DND-41 (cell line): ENCODE measurements around the gene RYR2.

Experiments used
- ATAC-seq: fragments of 200-7000 bp; cut with Tn5 transposase; 3 replicates; pipeline ENCODE4 v1.9.1; 2021; ENCODE audit warnings: low read depth; ENCODE audit not compliant: insufficient read depth
- DNase-seq: peaks from one replicate; pipeline ENCODE4 v3.0.0-alpha.2; 2020
- H2AFZ ChIP-seq: 2 replicates; pipeline ENCODE4 v1.6.0; 2012; ENCODE audit warnings: low read depth, low read length
- H3K27ac ChIP-seq: 2 replicates; pipeline ENCODE4 v1.5.1; 2012; ENCODE audit warnings: low read length, inconsistent platforms
- H3K27me3 ChIP-seq: fragments of 200-600 bp; sonication (generic); 2 replicates; pipeline ENCODE4 v1.6.0; 2012; ENCODE audit warnings: low read length, mild to moderate bottlenecking, inconsistent platforms; ENCODE audit not compliant: insufficient read depth, poor library complexity
- H3K36me3 ChIP-seq: 2 replicates; pipeline ENCODE4 v1.5.1; 2012; ENCODE audit warnings: low read length, inconsistent platforms; ENCODE audit not compliant: insufficient read depth
- H3K4me1 ChIP-seq: 2 replicates; pipeline ENCODE4 v1.5.1; 2012; ENCODE audit warnings: mild to moderate bottlenecking, low read length; ENCODE audit not compliant: insufficient read depth
- H3K4me2 ChIP-seq: 2 replicates; pipeline ENCODE4 v1.6.0; 2012; ENCODE audit warnings: mild to moderate bottlenecking, moderate library complexity, low read length, inconsistent platforms; ENCODE audit not compliant: insufficient read depth
- H3K4me3 ChIP-seq, 2 experiments: fragments of 200-600 bp in 1 of 2; shearing (Covaris generic) in 1 of 2; 2 replicates each; pipeline ENCODE4 v1.5.1; 2012 to 2016; ENCODE audit warnings: inconsistent platforms in 2 of 2, low read length in 2 of 2, mild to moderate bottlenecking in 2 of 2, low read depth in 1 of 2, moderate library complexity in 1 of 2
- H3K79me2 ChIP-seq: 2 replicates; pipeline ENCODE4 v1.6.0; 2012; ENCODE audit warnings: low read length, inconsistent platforms; ENCODE audit not compliant: insufficient read depth
- H3K9ac ChIP-seq: 2 replicates; pipeline ENCODE4 v1.6.0; 2012; ENCODE audit warnings: low read depth, mild to moderate bottlenecking, inconsistent platforms, low read length, moderate library complexity
- H3K9me3 ChIP-seq: 2 replicates; pipeline ENCODE4 v1.5.1; 2012; ENCODE audit warnings: low read length, moderate library complexity, mild to moderate bottlenecking, inconsistent platforms; ENCODE audit not compliant: insufficient read depth, severe bottlenecking
- H4K20me1 ChIP-seq: 2 replicates; pipeline ENCODE4 v1.6.0; 2012; ENCODE audit warnings: low read length; ENCODE audit not compliant: insufficient read depth
- EZH2 ChIP-seq: IDR thresholded peaks from 3 replicates; pipeline ENCODE4 v1.6.1; 2012; ENCODE audit warnings: borderline replicate concordance, low read depth, mild to moderate bottlenecking, moderate library complexity, low read length, inconsistent platforms; ENCODE audit not compliant: severe bottlenecking
- TF ChIP-seq, protein P1 (sequence below): IDR thresholded peaks from 2 replicates; pipeline ENCODE4 v1.5.1; 2012; ENCODE audit warnings: borderline replicate concordance, low read length, moderate library complexity, mild to moderate bottlenecking; ENCODE audit not compliant: poor library complexity, severe bottlenecking; ENCODE audit errors: extremely low read depth

RYR2 gene

DNA sequence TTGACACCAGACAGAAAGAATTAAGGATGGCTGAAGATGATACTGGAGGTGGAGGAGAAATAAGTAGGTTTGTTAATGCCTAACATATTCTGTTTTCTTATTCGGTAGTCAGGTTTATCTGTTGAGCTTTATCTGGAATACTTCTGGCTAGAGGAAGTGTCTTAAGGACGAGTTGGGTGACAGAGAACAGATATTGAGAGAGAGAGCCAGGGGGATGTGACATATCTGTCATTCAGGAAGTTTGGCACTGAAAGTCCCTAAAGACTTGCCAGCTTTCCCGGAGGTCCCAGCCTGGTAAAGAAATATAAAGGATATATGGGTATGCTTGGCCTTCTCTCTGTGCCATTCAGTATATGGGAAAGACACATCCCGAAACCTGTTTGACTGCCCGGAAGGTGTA, 568.2 kb downstream of the RYR2 start:
- no peaks in the 10 kb centered on the region for H3K4me1 ChIP-seq
- no peaks in the 10 kb centered on the region for H3K27me3 ChIP-seq
- TF ChIP-seq, protein P1, sequence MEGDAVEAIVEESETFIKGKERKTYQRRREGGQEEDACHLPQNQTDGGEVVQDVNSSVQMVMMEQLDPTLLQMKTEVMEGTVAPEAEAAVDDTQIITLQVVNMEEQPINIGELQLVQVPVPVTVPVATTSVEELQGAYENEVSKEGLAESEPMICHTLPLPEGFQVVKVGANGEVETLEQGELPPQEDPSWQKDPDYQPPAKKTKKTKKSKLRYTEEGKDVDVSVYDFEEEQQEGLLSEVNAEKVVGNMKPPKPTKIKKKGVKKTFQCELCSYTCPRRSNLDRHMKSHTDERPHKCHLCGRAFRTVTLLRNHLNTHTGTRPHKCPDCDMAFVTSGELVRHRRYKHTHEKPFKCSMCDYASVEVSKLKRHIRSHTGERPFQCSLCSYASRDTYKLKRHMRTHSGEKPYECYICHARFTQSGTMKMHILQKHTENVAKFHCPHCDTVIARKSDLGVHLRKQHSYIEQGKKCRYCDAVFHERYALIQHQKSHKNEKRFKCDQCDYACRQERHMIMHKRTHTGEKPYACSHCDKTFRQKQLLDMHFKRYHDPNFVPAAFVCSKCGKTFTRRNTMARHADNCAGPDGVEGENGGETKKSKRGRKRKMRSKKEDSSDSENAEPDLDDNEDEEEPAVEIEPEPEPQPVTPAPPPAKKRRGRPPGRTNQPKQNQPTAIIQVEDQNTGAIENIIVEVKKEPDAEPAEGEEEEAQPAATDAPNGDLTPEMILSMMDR: no peak
- TF ChIP-seq EZH2: no peak
- no peaks in the 10 kb centered on the region for H3K79me2 ChIP-seq
- H3K4me3 ChIP-seq: no peak overlapping the region
- no peak for DNase-seq
- ATAC-seq: no peak
- no peaks in the 10 kb centered on the region for H3K36me3 ChIP-seq
- no peak overlapping the region for H3K4me2 ChIP-seq
- no peaks in the 10 kb centered on the region for H3K9me3 ChIP-seq
- no peak overlapping the region for H2AFZ ChIP-seq
- H4K20me1 ChIP-seq: no peaks in the 10 kb centered on the region
- no peak overlapping the region for H3K27ac ChIP-seq
- no peak overlapping the region for H3K9ac ChIP-seq

DNA sequence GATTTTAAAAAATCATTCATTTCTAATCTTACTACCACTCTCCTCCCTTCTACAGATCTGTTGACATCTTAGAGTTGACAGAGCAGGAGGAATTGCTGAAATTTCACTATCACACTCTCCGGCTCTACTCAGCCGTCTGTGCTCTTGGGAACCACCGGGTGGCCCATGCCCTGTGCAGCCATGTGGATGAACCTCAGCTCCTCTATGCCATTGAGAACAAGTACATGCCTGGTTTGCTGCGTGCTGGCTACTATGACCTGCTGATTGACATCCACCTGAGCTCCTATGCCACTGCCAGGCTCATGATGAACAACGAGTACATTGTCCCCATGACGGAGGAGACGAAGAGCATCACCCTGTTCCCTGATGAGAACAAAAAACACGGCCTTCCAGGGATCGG, 572.0 kb downstream of the RYR2 start:
- Histone ChIP-seq H3K27me3 (no peaks in the 10 kb centered on the region), H3K4me1 (no peaks in the 10 kb centered on the region), H3K36me3 (no peaks in the 10 kb centered on the region), H3K9me3 (no peaks in the 10 kb centered on the region), H2AFZ (no peak overlapping the region), H3K27ac (no peak overlapping the region), H4K20me1 (no peaks in the 10 kb centered on the region), H3K9ac (no peak overlapping the region), H3K4me2 (no peak overlapping the region), H3K4me3 (no peak overlapping the region), H3K79me2 (no peaks in the 10 kb centered on the region)
- DNase-seq: no peak
- TF ChIP-seq, protein P1: no peak
- TF ChIP-seq EZH2: no peak
- 0 out of 3 replicates have a peak, but pooled peaks have one; percentile 19 for ATAC-seq

DNA sequence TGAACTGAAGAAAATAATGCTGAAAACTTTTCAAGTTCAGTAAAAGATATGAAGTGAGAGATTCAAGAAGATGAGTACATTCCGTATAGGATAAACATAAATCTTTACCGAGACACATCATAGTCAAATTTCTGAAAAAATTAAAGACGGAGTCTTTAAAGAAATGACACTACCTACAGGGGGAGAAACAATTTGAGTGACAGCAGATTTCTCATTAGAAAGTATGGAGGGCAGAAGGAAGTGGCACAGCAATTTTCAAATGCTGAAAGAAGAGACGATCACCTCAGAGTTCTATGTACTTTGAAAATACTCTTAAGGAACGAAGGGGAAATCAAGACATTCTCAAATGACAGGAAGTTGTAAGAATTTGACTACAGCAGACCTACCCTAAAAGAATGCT, 577.6 kb downstream of the RYR2 start:
- H3K27ac ChIP-seq: no peak overlapping the region
- H3K27me3 ChIP-seq: no peaks in the 10 kb centered on the region
- H2AFZ ChIP-seq: no peak overlapping the region
- no peaks in the 10 kb centered on the region for H4K20me1 ChIP-seq
- no peak overlapping the region for H3K4me3 ChIP-seq
- H3K4me1 ChIP-seq: no peaks in the 10 kb centered on the region
- no peaks in the 10 kb centered on the region for H3K36me3 ChIP-seq
- no peak overlapping the region for H3K9ac ChIP-seq
- H3K79me2 ChIP-seq: no peaks in the 10 kb centered on the region
- H3K4me2 ChIP-seq: no peak overlapping the region
- TF ChIP-seq, protein P1: no peak
- TF ChIP-seq EZH2: no peak
- DNase-seq (no peak), ATAC-seq (no peak)
- no peaks in the 10 kb centered on the region for H3K9me3 ChIP-seq

DNA sequence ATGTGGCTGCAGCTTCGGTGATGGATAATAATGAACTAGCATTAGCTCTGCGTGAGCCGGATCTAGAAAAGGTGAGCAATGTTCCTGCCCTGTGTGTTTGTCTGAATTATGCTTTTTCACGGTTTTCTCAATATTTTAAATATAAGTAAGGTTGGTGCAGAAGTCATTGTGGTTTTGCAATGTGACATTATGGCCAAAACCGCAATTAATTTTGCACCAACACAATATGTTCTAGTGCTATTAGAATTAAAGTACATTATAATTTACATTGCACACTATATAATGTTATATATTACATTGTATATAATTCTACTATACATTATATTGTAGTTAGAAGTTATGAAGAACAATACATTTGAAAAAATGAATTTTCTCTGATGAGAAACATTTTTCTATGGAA, 592.9 kb downstream of the RYR2 start:
- DNase-seq: no peak
- no peak overlapping the region for H3K9ac ChIP-seq
- no peak overlapping the region for H3K4me3 ChIP-seq
- H3K4me1 ChIP-seq: no peaks in the 10 kb centered on the region
- no peak overlapping the region for H3K4me2 ChIP-seq
- H3K9me3 ChIP-seq: no peaks in the 10 kb centered on the region
- no peaks in the 10 kb centered on the region for H3K79me2 ChIP-seq
- H2AFZ ChIP-seq: no peak overlapping the region
- no peak for TF ChIP-seq EZH2
- TF ChIP-seq, protein P1: no peak
- H3K36me3 ChIP-seq: no peaks in the 10 kb centered on the region
- no peak overlapping the region for H3K27ac ChIP-seq
- no peaks in the 10 kb centered on the region for H3K27me3 ChIP-seq
- H4K20me1 ChIP-seq: no peaks in the 10 kb centered on the region
- no peak for ATAC-seq
